ENCODE data around the gene ADAMTS9. TPM values are rescaled to one million over a fixed set of nuclear protein-coding genes. Genes with fewer than 3 reads are reported as not detected.
A peak's percentile ranks its signal among the peaks of the same experiment; 100 is the strongest.
"Not testable (repeated sequence)": the region's sequence is repeated elsewhere in the genome, so short reads cannot be mapped to it uniquely, and the experiment has no call there.

The ADAMTS9 gene
- total and polyA plus RNA-seq, 9 of the 15 experiments (the other 6 are each of a cell fraction or from before 2014, with no cell fraction given): 0.05 to 0.32 (median 0.13) TPM; not detected in 2

GRCh38 chr3:64545239-64545638 lies 142.6 kb downstream of the ADAMTS9 start:
- intact Hi-C loops (cut with micrococcal nuclease); POLR2A ChIA-PET; BruUV-seq (replicated peaks); ATAC-seq; H3K36me3 ChIP-seq (ENCODE audit: control insufficient read depth, insufficient read depth, low read length); H4K20me1 ChIP-seq (replicated peaks; ENCODE audit: control insufficient read depth, insufficient read depth, low read length); DNase-seq (ENCODE audit: extremely low read depth in 1 of 4, low spot score in 3 of 4); H3K4me2 ChIP-seq (ENCODE audit: insufficient read depth, low read length); H3K79me2 ChIP-seq (ENCODE audit: control insufficient read depth, insufficient read depth, low read length); CTCF ChIA-PET (ENCODE audit: low intra/inter-chr PET ratio); H2AFZ ChIP-seq (ENCODE audit: low read depth, low read length); H3K4me3 ChIP-seq; FAIRE-seq; H3K9me1 ChIP-seq (ENCODE audit: control insufficient read depth, insufficient read depth, low read length); H3K9ac ChIP-seq (ENCODE audit: insufficient read depth in 1 of 2, low read depth in 2 of 2, low read length in 2 of 2); H3K4me1 ChIP-seq (replicated peaks in 1 of 2; ENCODE audit: control insufficient read depth in 2 of 2, insufficient read depth in 2 of 2, low read length in 2 of 2); H3K9me3 ChIP-seq (replicated peaks; ENCODE audit: control insufficient read depth, insufficient read depth, low read depth, low read length); H3K27me3 ChIP-seq (ENCODE audit: control insufficient read depth in 2 of 2, insufficient read depth in 2 of 2, low read length in 2 of 2); H3K27ac ChIP-seq (ENCODE audit: extremely low read depth, low read depth, low read length): not testable (repeated sequence)
- in situ Hi-C loops (cut with MboI): loop anchor here (25.0 kb wide), 2 partner anchors 617 to 1192 kb away; no protein-coding TSS in a partner anchor
- peak; percentile 35 for TF ChIP-seq ZNF146 (CRISPR knock-in tag; IDR thresholded peaks at IDR 0.05; ENCODE audit: unreplicated experiment)
- TF ChIP-seq, protein P1, sequence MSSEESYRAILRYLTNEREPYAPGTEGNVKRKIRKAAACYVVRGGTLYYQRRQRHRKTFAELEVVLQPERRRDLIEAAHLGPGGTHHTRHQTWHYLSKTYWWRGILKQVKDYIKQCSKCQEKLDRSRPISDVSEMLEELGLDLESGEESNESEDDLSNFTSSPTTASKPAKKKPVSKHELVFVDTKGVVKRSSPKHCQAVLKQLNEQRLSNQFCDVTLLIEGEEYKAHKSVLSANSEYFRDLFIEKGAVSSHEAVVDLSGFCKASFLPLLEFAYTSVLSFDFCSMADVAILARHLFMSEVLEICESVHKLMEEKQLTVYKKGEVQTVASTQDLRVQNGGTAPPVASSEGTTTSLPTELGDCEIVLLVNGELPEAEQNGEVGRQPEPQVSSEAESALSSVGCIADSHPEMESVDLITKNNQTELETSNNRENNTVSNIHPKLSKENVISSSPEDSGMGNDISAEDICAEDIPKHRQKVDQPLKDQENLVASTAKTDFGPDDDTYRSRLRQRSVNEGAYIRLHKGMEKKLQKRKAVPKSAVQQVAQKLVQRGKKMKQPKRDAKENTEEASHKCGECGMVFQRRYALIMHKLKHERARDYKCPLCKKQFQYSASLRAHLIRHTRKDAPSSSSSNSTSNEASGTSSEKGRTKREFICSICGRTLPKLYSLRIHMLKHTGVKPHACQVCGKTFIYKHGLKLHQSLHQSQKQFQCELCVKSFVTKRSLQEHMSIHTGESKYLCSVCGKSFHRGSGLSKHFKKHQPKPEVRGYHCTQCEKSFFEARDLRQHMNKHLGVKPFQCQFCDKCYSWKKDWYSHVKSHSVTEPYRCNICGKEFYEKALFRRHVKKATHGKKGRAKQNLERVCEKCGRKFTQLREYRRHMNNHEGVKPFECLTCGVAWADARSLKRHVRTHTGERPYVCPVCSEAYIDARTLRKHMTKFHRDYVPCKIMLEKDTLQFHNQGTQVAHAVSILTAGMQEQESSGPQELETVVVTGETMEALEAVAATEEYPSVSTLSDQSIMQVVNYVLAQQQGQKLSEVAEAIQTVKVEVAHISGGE (CRISPR knock-in tag; IDR thresholded peaks at IDR 0.05): peak in 1 of 3 experiments; percentile 74; a peak in 2 of 6 replicates
- WGBS (ENCODE audit: insufficient coverage, low coverage, missing lambda C conversion rate): 4% methylated on average over 2 of the region's 3 CpGs

All from K562 (cell line).